Thyroid gland (tissue), 4 donors: ENCODE results near the gene SPTB.

Source experiments
- CTCF ChIP-seq, 6 experiments: fragments of 200-600 bp in 3 of 6; fragments of 450-650 bp in 3 of 6; sonication (generic) in 3 of 6; IDR thresholded peaks; one replicate each; pipeline ENCODE4 v1.5.1; 2016 to 2019; ENCODE audit warnings: antibody characterized with exemption in 6 of 6, mild to moderate bottlenecking in 2 of 6, inconsistent platforms in 1 of 6, moderate library complexity in 1 of 6
- POLR2A ChIP-seq, 2 donors: fragments of 450-650 bp; IDR thresholded peaks; one replicate each; pipeline ENCODE4 v1.6.1; 2017; ENCODE audit warnings: antibody characterized with exemption in 2 of 2, mild to moderate bottlenecking in 2 of 2, moderate library complexity in 1 of 2

- no peak for TF ChIP-seq CTCF (IDR thresholded peaks at IDR 0.05)
- no peak for TF ChIP-seq POLR2A (IDR thresholded peaks at IDR 0.05)
Measured at GRCh38 chr14:64731141-64731581, 148.5 kb downstream of the SPTB start.
